Dendritic cell treated with granulocyte-macrophage colony-stimulating factor and Interleukin-4, amounts not matched to agents 40 ng/mL and 50 ng/mL, for 4 days (primary cell): ENCODE data around the gene ASAP2.
A peak's percentile ranks its signal among the peaks of the same experiment; 100 is the strongest.

ENCODE experiments used
- H3K27ac Mint-ChIP-seq: one replicate; pipeline ENCODE4 v1.8.0; 2022; ENCODE audit warnings: mild to moderate bottlenecking, mixed read lengths
- H3K27me3 Mint-ChIP-seq: one replicate; pipeline ENCODE4 v1.8.0; 2022; ENCODE audit warnings: mild to moderate bottlenecking, mixed read lengths
- H3K36me3 Mint-ChIP-seq: one replicate; pipeline ENCODE4 v1.8.0; 2022; ENCODE audit warnings: low read depth, mixed read lengths
- H3K4me1 Mint-ChIP-seq: one replicate; pipeline ENCODE4 v1.8.0; 2022; ENCODE audit warnings: low read depth, mixed read lengths
- H3K4me3 Mint-ChIP-seq: one replicate; pipeline ENCODE4 v1.8.0; 2022; ENCODE audit warnings: mild to moderate bottlenecking, moderate library complexity, mixed read lengths
- H3K9me3 Mint-ChIP-seq: one replicate; pipeline ENCODE4 v1.8.0; 2022; ENCODE audit warnings: mixed read lengths
- intact Hi-C: fragments of 100-400 bp; cut with micrococcal nuclease; formaldehyde crosslinking; loops from one replicate; pipeline ENCODE4 v1.15.0; 2022

The ASAP2 gene

DNA sequence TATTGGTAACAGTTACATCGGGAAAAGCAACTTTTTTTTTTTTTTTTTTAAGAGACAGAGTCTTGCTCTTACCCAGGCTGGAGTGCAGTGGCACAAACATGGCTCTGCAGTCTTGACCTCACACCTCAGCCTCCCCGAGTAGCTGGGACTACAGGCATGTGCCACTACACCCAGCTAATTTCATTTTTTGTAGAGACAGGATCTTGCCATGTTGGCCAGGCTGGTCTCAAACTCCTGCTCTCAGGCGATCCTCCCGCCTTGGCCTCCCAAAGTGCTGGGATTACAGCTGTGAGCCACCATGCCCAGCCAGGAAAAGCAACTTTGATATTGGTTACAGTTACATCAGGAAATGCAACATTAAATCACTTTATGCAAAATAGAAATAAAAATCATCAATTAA, 212.1 kb downstream of the ASAP2 start:
- Mint-ChIP-seq H3K4me3 (no peak overlapping the region), H3K27me3 (no peaks in the 10 kb centered on the region), H3K36me3 (peaks cover 66% of the 10 kb centered on the region), H3K9me3 (no peaks in the 10 kb centered on the region), H3K4me1 (peaks cover 57% of the 10 kb centered on the region), H3K27ac (no peak overlapping the region)
- intact Hi-C loops = no loop called here

DNA sequence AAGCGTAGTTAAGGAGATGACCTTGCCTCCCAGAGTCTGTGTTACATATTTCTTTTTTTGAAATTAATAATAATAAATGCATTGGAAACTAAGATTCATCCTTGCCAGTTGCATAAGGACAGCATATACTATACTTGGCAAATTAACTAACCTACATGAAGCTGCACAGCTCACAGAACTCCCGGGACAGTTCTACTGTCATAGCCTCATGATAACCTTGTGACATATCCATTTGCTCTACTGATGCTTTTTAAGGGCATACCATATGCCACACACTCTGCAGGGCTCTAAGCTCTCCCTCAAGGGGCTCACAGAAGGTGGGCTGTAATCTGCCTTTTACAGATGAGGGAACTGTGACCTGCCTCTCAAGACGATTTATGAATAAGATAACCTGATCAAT, 212.9 kb downstream of the ASAP2 start:
- intact Hi-C loops = no loop called here
- H3K27me3 Mint-ChIP-seq = no peaks in the 10 kb centered on the region
- H3K27ac Mint-ChIP-seq = no peak overlapping the region
- no peaks in the 10 kb centered on the region for H3K9me3 Mint-ChIP-seq
- peaks cover 63% of the 10 kb centered on the region for H3K36me3 Mint-ChIP-seq
- peaks cover 53% of the 10 kb centered on the region for H3K4me1 Mint-ChIP-seq
- H3K4me3 Mint-ChIP-seq = no peak overlapping the region

DNA sequence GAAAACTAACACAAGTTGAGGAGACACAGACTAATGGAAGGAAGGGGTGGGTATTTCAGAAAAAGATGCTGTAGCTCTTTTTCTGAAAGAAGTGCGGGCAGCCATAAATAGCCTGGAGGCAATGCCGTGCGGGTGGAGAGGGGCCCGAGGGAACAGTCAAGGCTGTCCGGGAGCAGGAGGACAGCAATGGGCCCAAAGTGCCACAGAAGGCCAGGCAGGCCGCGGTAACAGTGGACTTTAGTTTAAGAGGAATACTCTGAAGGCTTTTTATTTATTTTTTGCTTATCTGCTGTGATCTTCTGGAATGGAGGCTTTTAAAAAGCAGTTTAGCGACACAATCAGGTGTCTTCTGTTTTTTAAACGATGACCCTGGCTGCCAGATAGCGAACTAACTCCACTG, 213.9 kb downstream of the ASAP2 start:
- Mint-ChIP-seq H3K4me1 (peaks cover 43% of the 10 kb centered on the region), H3K27me3 (no peaks in the 10 kb centered on the region), H3K9me3 (no peaks in the 10 kb centered on the region), H3K36me3 (peaks cover 62% of the 10 kb centered on the region), H3K4me3 (no peak overlapping the region), H3K27ac (no peak overlapping the region)
- intact Hi-C loops = loop anchor here (5.0 kb wide), 1 partner anchor 278 kb away; no protein-coding TSS in a partner anchor

DNA sequence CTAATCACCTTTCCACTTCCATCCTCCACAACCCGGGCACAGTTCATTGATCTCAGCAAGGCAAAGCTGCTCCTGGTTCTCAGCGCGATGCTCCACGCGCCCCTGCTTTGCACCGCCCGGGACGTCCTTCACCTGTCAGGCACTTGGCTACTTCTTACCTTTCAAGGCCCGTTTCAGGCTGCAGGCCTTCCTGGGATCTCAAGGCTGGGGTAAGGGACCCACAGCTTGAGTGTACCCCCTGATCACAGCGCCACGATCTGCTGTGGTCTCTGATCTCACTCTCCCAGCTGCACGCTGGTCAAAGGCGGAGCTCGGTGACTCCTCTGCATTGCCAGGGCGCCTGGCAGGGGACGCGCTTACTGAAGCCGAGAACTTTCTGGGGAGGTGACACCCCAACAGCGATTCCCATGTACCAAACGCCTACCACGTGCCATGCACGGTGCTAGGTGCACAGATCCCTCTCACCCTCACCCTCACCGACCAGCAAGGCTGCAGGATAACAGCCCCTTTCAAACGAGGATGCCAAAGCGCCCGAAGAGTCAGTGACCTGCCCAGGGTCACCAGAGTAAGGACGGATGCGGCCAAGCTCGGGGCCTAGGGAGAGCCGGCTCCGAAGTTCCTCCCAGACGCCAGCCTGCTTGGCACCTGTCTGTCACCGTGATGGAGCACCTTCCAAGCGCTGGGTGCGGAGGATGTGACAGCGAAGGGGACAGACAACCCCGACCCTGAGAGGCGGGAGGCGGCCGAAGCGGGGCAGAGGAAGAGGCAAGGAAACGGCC, 215.9 kb downstream of the ASAP2 start:
- peaks cover 24% of the 10 kb centered on the region for H3K4me1 Mint-ChIP-seq
- no peak overlapping the region for H3K4me3 Mint-ChIP-seq
- peak overlapping the region; percentile 96 for H3K27ac Mint-ChIP-seq
- peaks cover 42% of the 10 kb centered on the region for H3K36me3 Mint-ChIP-seq
- no peaks in the 10 kb centered on the region for H3K27me3 Mint-ChIP-seq
- intact Hi-C loops = loop anchor here (2.0 to 5.0 kb wide), 2 partner anchors 52 to 280 kb away; partner anchors contain the start of gene IAH1
- no peaks in the 10 kb centered on the region for H3K9me3 Mint-ChIP-seq

DNA sequence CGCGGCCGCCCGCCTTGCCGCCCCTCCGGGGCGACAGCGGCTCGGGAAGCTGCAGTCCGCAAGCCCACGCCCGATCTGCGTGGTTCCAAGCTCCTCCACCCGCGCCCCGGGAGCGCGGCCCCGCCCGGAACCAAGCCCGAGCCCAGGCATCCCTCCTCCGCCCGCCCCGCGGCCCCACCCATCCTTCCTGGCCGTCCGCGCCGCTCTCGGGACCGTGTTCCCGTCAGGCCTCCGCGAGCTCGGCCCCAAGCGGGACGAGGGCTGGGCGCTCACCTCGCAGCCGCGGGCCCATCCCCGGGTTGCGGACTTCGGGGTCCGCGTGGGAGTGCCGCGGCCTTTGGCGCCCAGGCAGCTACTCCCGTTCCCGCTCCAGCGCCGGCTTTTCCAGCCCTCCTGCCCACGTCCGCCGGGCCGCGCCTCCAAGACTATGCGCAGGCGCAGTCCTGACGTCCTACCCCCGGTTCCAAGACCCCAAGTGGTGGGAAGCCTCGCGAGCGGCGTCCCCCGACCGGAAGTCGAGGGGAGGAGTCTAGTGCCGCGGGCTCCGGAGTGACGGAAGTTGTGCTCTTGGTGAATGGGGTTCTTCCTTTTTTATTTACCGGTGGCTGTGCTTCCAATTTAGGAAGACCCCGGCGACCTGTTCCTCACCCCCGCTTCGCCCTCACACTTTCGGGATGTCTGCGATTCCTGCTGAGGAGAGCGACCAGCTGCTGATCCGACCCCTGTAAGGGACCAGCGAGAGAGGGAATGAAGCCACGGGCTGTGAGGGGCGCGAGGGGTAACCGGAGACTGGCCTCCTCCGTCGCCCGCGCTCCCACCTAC, 216.7 kb downstream of the ASAP2 start, which contains the start of the genes CPSF3 and ITGB1BP1:
TSS of gene CPSF3 (plus strand) at position 555 of the 822 bp plus-strand sequence. CDS start at position 675, 120 bp downstream.
TSS of gene ITGB1BP1 (minus strand) at position 429 of the 822 bp plus-strand sequence. CDS start 4,831 bp downstream, outside the sequence.
- Mint-ChIP-seq H3K36me3 (peaks cover 36% of the 10 kb centered on the region), H3K27ac (peak within 1 kb of the TSS; percentile 96), H3K4me3 (no peak within 1 kb of the TSS), H3K9me3 (no peaks in the 10 kb centered on the region), H3K27me3 (no peaks in the 10 kb centered on the region), H3K4me1 (peaks cover 24% of the 10 kb centered on the region)
- intact Hi-C loops = loop anchor here (2.0 to 5.0 kb wide), 2 partner anchors 51 to 281 kb away; partner anchors contain the start of gene IAH1

DNA sequence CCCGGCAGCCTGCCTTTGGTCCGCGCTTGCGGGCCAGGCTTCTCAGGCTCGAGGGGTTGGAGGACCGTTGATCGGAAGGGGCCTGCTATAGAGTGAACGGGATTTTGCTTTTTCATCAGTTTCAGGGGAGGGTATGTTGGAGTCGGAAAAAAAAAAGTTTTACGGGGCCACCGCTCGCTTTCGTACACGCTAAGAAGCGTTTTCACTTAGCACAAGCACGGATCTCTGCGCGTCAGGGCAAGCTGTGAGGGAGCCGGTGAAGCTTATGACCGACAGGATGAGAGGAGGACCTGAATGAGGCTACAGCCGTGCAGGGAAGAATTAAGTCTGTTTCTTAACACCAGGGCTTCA, 217.3 kb downstream of the ASAP2 start:
- Mint-ChIP-seq H3K9me3 (no peaks in the 10 kb centered on the region), H3K4me3 (no peak overlapping the region), H3K4me1 (peaks cover 24% of the 10 kb centered on the region), H3K27ac (peak overlapping the region; percentile 96), H3K36me3 (peaks cover 36% of the 10 kb centered on the region), H3K27me3 (no peaks in the 10 kb centered on the region)
- intact Hi-C loops = loop anchor here (2.0 to 5.0 kb wide), 2 partner anchors 51 to 282 kb away; partner anchors contain the start of gene IAH1

DNA sequence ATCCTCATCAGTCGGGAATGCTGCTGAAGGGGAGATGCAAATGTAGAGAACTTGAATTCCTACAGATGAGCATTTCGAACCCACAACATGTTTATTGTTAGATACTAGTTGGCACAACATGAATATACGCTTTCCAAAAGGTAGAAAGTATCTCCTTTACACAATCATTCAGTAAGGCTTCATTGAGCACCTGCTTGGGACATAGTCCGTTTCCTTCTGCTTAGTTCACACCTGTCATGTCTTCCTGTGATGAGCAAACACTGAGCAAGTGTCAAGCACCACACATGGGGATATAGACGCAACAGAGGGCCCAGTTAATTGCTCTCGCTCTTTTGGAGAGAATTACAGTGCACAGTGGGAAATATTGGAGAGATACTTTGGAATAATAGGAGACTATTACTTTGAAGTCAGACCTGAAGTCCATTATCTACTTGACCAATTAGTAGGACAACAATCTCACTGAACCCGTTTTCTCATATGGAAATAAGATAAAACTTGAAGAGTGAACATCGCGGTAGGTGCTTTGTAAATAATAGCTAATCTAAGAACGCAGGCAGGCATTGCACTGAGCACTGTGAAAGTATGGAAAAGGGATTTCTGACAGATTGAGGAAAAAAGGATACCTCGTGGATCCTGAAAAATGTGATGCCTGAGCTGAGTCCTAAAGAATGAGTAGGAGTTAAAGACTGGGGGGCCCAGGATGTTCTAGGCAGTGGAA, 218.0 kb downstream of the ASAP2 start:
- intact Hi-C loops = loop anchor here (5.0 kb wide), 1 partner anchor 282 kb away; no protein-coding TSS in a partner anchor
- peaks cover 39% of the 10 kb centered on the region for H3K36me3 Mint-ChIP-seq
- peak overlapping the region; percentile 96 for H3K27ac Mint-ChIP-seq
- H3K27me3 Mint-ChIP-seq = no peaks in the 10 kb centered on the region
- peaks cover 24% of the 10 kb centered on the region for H3K4me1 Mint-ChIP-seq
- H3K4me3 Mint-ChIP-seq = no peak overlapping the region
- no peaks in the 10 kb centered on the region for H3K9me3 Mint-ChIP-seq

DNA sequence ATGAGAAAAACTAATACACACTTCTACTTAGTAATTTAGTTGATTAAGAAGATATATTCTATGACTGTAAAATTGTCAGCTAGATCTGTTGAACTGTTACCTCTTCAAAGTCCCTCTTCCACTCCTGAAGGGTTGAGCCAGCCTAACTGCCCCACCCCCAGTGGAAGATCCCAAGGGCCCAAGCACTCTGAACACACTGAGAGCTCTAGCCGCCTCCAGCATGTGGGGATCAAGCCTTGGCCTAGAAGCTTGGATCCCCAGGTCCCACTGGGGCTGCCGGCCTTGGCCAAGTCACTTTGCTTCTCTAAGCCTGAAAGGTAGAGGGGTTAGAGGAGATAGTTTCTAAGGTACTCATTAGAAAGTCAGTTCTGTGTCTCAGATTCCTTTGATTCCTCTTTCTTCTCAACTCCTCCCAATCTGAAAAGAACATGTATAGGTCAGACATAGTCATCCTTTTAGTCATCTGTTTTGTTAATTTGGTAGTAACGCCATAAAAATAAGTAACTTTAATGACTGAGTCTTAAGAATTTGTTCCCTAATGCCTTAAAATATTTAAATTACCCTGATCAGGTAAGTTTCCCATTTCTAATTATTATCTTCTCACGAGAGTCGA, 222.5 kb downstream of the ASAP2 start:
- Mint-ChIP-seq H3K36me3 (peaks cover 58% of the 10 kb centered on the region), H3K27me3 (no peaks in the 10 kb centered on the region), H3K4me3 (no peak overlapping the region), H3K27ac (no peak overlapping the region), H3K4me1 (no peaks in the 10 kb centered on the region), H3K9me3 (no peaks in the 10 kb centered on the region)
- intact Hi-C loops = no loop called here

DNA sequence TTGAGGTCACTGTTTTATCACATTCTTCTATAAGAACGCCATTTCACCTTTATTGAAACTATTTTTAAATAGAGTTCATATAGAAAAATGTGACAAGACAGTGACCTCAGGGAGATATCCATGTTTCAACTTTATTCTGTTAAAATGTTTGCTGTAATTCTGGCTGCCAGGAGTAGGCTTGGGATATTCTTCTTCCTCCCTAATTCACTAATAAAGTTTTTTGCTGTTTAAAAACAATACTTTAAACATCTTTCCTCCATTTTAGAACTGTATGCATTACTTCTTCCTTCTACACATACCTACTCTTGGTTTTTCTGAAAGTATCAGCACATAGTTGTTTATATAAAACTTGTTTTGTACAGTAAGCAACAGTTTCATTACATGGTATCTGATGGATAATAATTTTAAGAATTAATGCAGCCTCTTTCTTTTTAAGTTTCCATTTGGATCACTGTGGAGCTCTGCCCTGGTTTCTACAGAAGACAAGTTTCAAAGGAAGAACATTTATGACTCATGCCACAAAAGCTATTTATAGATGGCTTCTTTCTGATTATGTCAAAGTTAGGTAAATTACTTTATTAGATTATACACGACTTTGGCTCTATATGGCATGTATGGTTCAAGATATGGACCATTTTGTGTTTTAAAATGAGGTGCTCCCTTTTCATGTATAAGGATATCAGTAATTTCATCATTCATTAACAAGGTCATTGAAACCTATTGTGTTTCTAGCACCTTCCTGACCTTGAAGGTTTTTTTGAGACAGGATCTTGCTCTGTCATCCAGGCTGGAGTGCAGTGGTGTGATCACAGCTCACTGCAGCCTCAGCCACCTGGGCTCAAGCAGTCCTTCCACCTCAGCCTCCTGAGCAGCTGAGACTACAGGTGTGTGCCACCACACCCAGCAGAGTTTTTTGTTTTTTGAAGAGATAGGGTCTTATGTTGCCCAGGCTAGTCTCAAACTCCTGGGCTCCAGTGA, 224.0 kb downstream of the ASAP2 start:
- peaks cover 72% of the 10 kb centered on the region for H3K36me3 Mint-ChIP-seq
- H3K27ac Mint-ChIP-seq = no peak overlapping the region
- no peak overlapping the region for H3K4me3 Mint-ChIP-seq
- intact Hi-C loops = no loop called here
- H3K4me1 Mint-ChIP-seq = no peaks in the 10 kb centered on the region
- H3K9me3 Mint-ChIP-seq = no peaks in the 10 kb centered on the region
- H3K27me3 Mint-ChIP-seq = no peaks in the 10 kb centered on the region

DNA sequence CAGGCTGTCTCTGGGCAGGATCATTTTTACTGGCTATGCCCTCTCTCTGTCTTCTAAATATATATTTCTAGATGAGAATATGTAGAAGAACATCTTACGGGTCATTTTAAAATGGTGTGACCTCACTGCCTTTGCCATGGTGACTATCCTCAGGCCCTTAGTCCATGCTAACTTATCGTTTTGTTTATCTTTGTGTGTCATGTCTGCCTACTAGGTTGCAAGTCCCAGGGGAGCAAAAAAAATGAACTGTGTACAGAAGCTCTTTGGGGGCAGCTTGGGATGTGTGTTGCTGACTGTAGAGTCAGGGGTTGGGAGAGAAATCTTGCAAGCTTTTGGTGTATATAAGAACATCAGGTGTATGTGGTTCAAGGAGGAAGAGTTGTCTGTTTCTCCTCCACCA, 227.9 kb downstream of the ASAP2 start:
- H3K4me1 Mint-ChIP-seq = no peaks in the 10 kb centered on the region
- no peaks in the 10 kb centered on the region for H3K9me3 Mint-ChIP-seq
- no peak overlapping the region for H3K27ac Mint-ChIP-seq
- intact Hi-C loops = no loop called here
- no peak overlapping the region for H3K4me3 Mint-ChIP-seq
- H3K27me3 Mint-ChIP-seq = no peaks in the 10 kb centered on the region
- H3K36me3 Mint-ChIP-seq = peaks cover 100% of the 10 kb centered on the region

DNA sequence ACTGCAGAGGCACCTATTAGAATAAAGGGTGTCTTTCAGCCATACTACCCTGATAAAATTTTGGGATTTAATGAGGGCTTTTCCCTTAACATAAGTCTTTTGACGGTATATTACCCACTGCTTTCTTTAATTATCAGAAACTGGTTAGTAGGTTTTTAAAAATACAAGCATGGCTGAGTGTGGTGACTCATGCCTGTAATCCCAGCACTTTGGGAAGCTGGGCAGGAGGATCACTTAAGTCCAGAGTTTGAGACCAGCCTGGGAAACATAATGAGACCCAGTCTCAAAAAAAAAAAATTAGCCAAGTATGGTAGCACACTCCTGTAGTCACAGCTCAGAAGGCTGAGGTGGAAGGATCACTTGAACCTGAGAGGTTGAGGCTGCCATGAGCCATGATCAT, 232.9 kb downstream of the ASAP2 start:
- Mint-ChIP-seq H3K4me3 (no peak overlapping the region), H3K4me1 (no peaks in the 10 kb centered on the region), H3K27me3 (no peaks in the 10 kb centered on the region), H3K36me3 (peaks cover 96% of the 10 kb centered on the region), H3K9me3 (no peaks in the 10 kb centered on the region), H3K27ac (no peak overlapping the region)
- intact Hi-C loops = no loop called here

DNA sequence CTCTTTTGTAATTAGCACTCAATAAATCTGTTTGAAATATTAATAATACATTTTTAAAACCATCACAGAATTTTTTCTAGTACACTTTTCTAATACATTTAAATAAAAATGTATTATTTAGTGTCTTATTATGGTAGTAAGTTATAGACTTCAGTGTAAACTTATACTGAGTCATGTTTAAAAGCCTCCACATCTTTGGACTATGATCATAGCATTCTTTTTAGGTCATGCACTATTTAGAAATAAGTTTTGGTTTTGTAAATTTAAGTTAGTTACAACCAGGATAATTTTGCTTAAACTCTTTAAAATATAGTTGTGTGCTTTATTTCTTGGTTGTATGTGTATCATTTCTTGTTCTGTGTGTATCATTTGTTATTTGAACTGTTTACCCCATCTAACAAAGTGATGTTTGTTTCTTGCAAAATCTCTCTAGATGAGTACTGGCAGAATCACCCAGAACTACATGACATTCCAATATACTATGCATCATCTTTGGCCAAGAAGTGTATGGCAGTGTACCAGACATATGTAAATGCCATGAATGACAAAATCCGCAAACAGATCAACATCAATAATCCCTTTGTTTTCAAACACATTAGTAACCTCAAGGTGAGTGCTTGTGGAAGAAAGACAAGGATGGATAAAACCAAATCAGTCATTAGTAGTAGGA, 233.6 kb downstream of the ASAP2 start:
- Mint-ChIP-seq H3K36me3 (peaks cover 96% of the 10 kb centered on the region), H3K4me3 (no peak overlapping the region), H3K4me1 (no peaks in the 10 kb centered on the region), H3K27ac (no peak overlapping the region), H3K9me3 (no peaks in the 10 kb centered on the region), H3K27me3 (no peaks in the 10 kb centered on the region)
- intact Hi-C loops = no loop called here
